Parathyroid adenoma (tissue), 2 donors: ENCODE measurements around the gene HSD17B11.

Experiments used
- H2AFZ ChIP-seq: fragments of 300-600 bp; sonication (generic); one replicate; pipeline ENCODE4 v1.7.0; 2017; ENCODE audit warnings: antibody characterized with exemption, mild to moderate bottlenecking
- H3K27ac ChIP-seq: fragments of 300-600 bp; sonication (generic); one replicate; pipeline ENCODE4 v1.7.0; 2017
- H3K27me3 ChIP-seq: fragments of 300-600 bp; sonication (generic); one replicate; pipeline ENCODE4 v1.7.0; 2017; ENCODE audit warnings: low read length; ENCODE audit not compliant: control insufficient read depth, insufficient read depth
- H3K36me3 ChIP-seq: fragments of 300-600 bp; sonication (generic); one replicate; pipeline ENCODE4 v1.7.0; 2017; ENCODE audit warnings: low read length; ENCODE audit not compliant: control insufficient read depth, insufficient read depth
- H3K4me1 ChIP-seq: fragments of 300-600 bp; sonication (generic); one replicate; pipeline ENCODE4 v1.7.0; 2017; ENCODE audit warnings: control low read depth
- H3K4me2 ChIP-seq: fragments of 300-600 bp; sonication (generic); one replicate; pipeline ENCODE4 v1.7.0; 2017; ENCODE audit warnings: low read length
- H3K4me3 ChIP-seq: fragments of 300-600 bp; sonication (generic); one replicate; pipeline ENCODE4 v1.7.0; 2017; ENCODE audit warnings: low read depth, low read length
- H3K79me2 ChIP-seq: fragments of 300-600 bp; sonication (generic); one replicate; pipeline ENCODE4 v1.7.0; 2017; ENCODE audit warnings: control low read depth
- H3K9ac ChIP-seq: fragments of 300-600 bp; sonication (generic); one replicate; pipeline ENCODE4 v1.7.0; 2017; ENCODE audit warnings: mild to moderate bottlenecking
- H3K9me3 ChIP-seq: fragments of 300-600 bp; sonication (generic); one replicate; pipeline ENCODE4 v1.7.0; 2017; ENCODE audit warnings: low read length; ENCODE audit not compliant: control insufficient read depth
- TF ChIP-seq, protein P1 (sequence below): fragments of 300-600 bp; sonication (generic); IDR thresholded peaks from one replicate; pipeline ENCODE4 v1.7.0; 2017; ENCODE audit warnings: antibody characterized with exemption, mild to moderate bottlenecking
- donor health status: primary hyperparathyroidism.

HSD17B11 gene

GRCh38 chr4:87337361-87337760 is 53.6 kb downstream of the HSD17B11 start:
- no peak overlapping the region for H3K27ac ChIP-seq
- no peaks in the 10 kb centered on the region for H3K36me3 ChIP-seq
- no peak overlapping the region for H2AFZ ChIP-seq
- TF ChIP-seq, protein P1, sequence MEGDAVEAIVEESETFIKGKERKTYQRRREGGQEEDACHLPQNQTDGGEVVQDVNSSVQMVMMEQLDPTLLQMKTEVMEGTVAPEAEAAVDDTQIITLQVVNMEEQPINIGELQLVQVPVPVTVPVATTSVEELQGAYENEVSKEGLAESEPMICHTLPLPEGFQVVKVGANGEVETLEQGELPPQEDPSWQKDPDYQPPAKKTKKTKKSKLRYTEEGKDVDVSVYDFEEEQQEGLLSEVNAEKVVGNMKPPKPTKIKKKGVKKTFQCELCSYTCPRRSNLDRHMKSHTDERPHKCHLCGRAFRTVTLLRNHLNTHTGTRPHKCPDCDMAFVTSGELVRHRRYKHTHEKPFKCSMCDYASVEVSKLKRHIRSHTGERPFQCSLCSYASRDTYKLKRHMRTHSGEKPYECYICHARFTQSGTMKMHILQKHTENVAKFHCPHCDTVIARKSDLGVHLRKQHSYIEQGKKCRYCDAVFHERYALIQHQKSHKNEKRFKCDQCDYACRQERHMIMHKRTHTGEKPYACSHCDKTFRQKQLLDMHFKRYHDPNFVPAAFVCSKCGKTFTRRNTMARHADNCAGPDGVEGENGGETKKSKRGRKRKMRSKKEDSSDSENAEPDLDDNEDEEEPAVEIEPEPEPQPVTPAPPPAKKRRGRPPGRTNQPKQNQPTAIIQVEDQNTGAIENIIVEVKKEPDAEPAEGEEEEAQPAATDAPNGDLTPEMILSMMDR: no peak
- no peak overlapping the region for H3K4me2 ChIP-seq
- H3K4me3 ChIP-seq: no peak overlapping the region
- H3K9ac ChIP-seq: no peak overlapping the region
- no peaks in the 10 kb centered on the region for H3K4me1 ChIP-seq
- H3K27me3 ChIP-seq: no peaks in the 10 kb centered on the region
- H3K9me3 ChIP-seq: no peaks in the 10 kb centered on the region
- H3K79me2 ChIP-seq: no peaks in the 10 kb centered on the region

GRCh38 chr4:87333267-87333666 is 57.7 kb downstream of the HSD17B11 start:
- no peaks in the 10 kb centered on the region for H3K79me2 ChIP-seq
- TF ChIP-seq, protein P1: no peak

GRCh38 chr4:87330761-87331160 is 60.2 kb downstream of the HSD17B11 start:
- Histone ChIP-seq H3K9ac (no peak overlapping the region), H2AFZ (no peak overlapping the region), H3K27ac (no peak overlapping the region), H3K4me2 (no peak overlapping the region), H3K79me2 (no peaks in the 10 kb centered on the region), H3K4me1 (no peaks in the 10 kb centered on the region), H3K36me3 (no peaks in the 10 kb centered on the region), H3K4me3 (no peak overlapping the region), H3K27me3 (no peaks in the 10 kb centered on the region), H3K9me3 (no peaks in the 10 kb centered on the region)
- TF ChIP-seq, protein P1: no peak

More at GRCh38 chr4:87333267-87333666, 57.7 kb downstream of the HSD17B11 start:
- Histone ChIP-seq H3K27ac (no peak overlapping the region), H2AFZ (no peak overlapping the region), H3K36me3 (no peaks in the 10 kb centered on the region), H3K4me3 (no peak overlapping the region), H3K4me2 (no peak overlapping the region), H3K9ac (no peak overlapping the region), H3K4me1 (no peaks in the 10 kb centered on the region), H3K27me3 (no peaks in the 10 kb centered on the region), H3K9me3 (no peaks in the 10 kb centered on the region)

- Histone ChIP-seq H3K36me3 (no peaks in the 10 kb centered on the region), H3K9ac (no peak overlapping the region), H3K4me1 (no peaks in the 10 kb centered on the region), H3K27me3 (no peaks in the 10 kb centered on the region), H3K9me3 (no peaks in the 10 kb centered on the region), H3K4me2 (no peak overlapping the region), H3K4me3 (no peak overlapping the region), H3K79me2 (no peaks in the 10 kb centered on the region), H3K27ac (no peak overlapping the region), H2AFZ (no peak overlapping the region)
- TF ChIP-seq, protein P1: no peak
Observed at GRCh38 chr4:87327136-87327535, 63.9 kb downstream of the HSD17B11 start.

DNA sequence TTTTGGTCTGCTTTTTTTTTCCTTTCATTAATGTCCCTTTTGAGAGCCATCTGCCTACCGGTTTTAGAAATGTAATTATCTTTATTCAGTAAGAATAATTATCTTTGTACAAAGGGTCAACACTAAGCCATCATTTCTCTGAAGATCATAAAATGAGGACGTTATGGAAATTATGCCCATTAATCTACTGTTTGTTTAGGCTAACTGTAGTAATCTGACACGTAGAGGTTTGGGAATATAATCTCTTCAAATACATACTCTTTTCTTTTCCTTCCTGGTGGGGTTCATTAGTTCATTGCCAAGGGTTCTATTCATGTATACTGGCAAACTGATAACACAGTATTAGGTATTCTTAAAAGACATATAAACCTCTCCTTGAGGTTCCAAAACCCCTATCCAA is 64.5 kb downstream of the HSD17B11 start:
- H3K27ac ChIP-seq: no peak overlapping the region
- H3K36me3 ChIP-seq: no peaks in the 10 kb centered on the region
- no peak overlapping the region for H3K4me3 ChIP-seq
- no peaks in the 10 kb centered on the region for H3K27me3 ChIP-seq
- no peaks in the 10 kb centered on the region for H3K79me2 ChIP-seq
- H3K9me3 ChIP-seq: no peaks in the 10 kb centered on the region
- no peak overlapping the region for H3K9ac ChIP-seq
- no peak overlapping the region for H3K4me2 ChIP-seq
- TF ChIP-seq, protein P1: no peak
- no peaks in the 10 kb centered on the region for H3K4me1 ChIP-seq
- no peak overlapping the region for H2AFZ ChIP-seq
